Rectal smooth muscle tissue (tissue), 1 donor: ENCODE measurements around the gene MDM1.

Experiments
- H3K27ac ChIP-seq: one replicate; pipeline ENCODE4 v1.7.0; 2013; ENCODE audit warnings: low read depth, low read length, inconsistent platforms
- H3K27me3 ChIP-seq: one replicate; pipeline ENCODE4 v1.7.0; 2013; ENCODE audit warnings: low read length; ENCODE audit not compliant: control insufficient read depth, insufficient read depth
- H3K36me3 ChIP-seq: one replicate; pipeline ENCODE4 v1.7.0; 2013; ENCODE audit warnings: low read length; ENCODE audit not compliant: control insufficient read depth, insufficient read depth
- H3K4me1 ChIP-seq: one replicate; pipeline ENCODE4 v1.7.0; 2013; ENCODE audit warnings: low read length; ENCODE audit not compliant: control insufficient read depth, insufficient read depth
- H3K4me3 ChIP-seq: one replicate; pipeline ENCODE4 v1.7.0; 2013; ENCODE audit warnings: low read length
- H3K9ac ChIP-seq: one replicate; pipeline ENCODE4 v1.7.0; 2013; ENCODE audit warnings: low read length

The MDM1 gene

GRCh38 chr12:68253504-68253903, 78.7 kb downstream of the MDM1 start, which contains the start of gene IL22:
Gene IL22 (minus strand): TSS chr12:68253604. CDS start chr12:68253448, 156 bp downstream.
- Histone ChIP-seq H3K9ac (no peak within 1 kb of the TSS), H3K27ac (no peak within 1 kb of the TSS), H3K36me3 (no peaks in the 10 kb centered on the region), H3K27me3 (no peaks in the 10 kb centered on the region), H3K4me1 (no peaks in the 10 kb centered on the region), H3K4me3 (no peak within 1 kb of the TSS)

- H3K4me3 ChIP-seq, result no peak overlapping the region
- H3K4me1 ChIP-seq, result peaks cover 1% of the 10 kb centered on the region
- H3K9ac ChIP-seq, result no peak overlapping the region
- H3K36me3 ChIP-seq, result no peaks in the 10 kb centered on the region
- no peaks in the 10 kb centered on the region for H3K27me3 ChIP-seq
- no peak overlapping the region for H3K27ac ChIP-seq
Observed at GRCh38 chr12:68252077-68252476, 80.1 kb downstream of the MDM1 start.

GRCh38 chr12:68250454-68250853, 81.7 kb downstream of the MDM1 start:
- no peak overlapping the region for H3K27ac ChIP-seq
- H3K4me3 ChIP-seq, result no peak overlapping the region
- H3K4me1 ChIP-seq, result peaks cover 15% of the 10 kb centered on the region
- no peak overlapping the region for H3K9ac ChIP-seq
- H3K36me3 ChIP-seq, result no peaks in the 10 kb centered on the region
- H3K27me3 ChIP-seq, result no peaks in the 10 kb centered on the region

GRCh38 chr12:68247785-68248184, 84.4 kb downstream of the MDM1 start:
- no peaks in the 10 kb centered on the region for H3K36me3 ChIP-seq
- no peak overlapping the region for H3K4me3 ChIP-seq
- H3K27ac ChIP-seq, result no peak overlapping the region
- H3K4me1 ChIP-seq, result peaks cover 17% of the 10 kb centered on the region
- H3K9ac ChIP-seq, result no peak overlapping the region
- H3K27me3 ChIP-seq, result no peaks in the 10 kb centered on the region

DNA sequence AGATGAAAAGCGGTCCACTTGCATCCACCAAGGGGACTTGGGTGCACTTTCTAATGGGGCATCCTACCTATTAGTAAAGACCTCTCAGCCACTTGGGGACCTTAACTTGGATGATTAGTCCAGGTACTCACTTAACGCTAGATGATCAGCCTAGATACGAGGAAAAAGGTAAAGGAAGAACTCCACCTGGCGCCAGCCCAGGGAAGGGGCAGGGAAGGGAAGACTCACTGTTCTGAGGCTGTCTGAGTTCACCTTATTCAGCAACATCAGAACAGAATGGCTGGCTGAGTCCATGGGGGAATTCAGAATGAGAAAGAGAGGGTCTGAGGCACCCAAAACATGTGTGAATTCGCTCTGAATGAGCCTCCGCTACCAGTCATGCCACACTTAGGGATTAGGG, 85.8 kb downstream of the MDM1 start:
- Histone ChIP-seq H3K36me3 (no peaks in the 10 kb centered on the region), H3K4me1 (peaks cover 17% of the 10 kb centered on the region), H3K27ac (peak overlapping the region; percentile 87), H3K9ac (no peak overlapping the region), H3K4me3 (peak overlapping the region; percentile 6), H3K27me3 (no peaks in the 10 kb centered on the region)

DNA sequence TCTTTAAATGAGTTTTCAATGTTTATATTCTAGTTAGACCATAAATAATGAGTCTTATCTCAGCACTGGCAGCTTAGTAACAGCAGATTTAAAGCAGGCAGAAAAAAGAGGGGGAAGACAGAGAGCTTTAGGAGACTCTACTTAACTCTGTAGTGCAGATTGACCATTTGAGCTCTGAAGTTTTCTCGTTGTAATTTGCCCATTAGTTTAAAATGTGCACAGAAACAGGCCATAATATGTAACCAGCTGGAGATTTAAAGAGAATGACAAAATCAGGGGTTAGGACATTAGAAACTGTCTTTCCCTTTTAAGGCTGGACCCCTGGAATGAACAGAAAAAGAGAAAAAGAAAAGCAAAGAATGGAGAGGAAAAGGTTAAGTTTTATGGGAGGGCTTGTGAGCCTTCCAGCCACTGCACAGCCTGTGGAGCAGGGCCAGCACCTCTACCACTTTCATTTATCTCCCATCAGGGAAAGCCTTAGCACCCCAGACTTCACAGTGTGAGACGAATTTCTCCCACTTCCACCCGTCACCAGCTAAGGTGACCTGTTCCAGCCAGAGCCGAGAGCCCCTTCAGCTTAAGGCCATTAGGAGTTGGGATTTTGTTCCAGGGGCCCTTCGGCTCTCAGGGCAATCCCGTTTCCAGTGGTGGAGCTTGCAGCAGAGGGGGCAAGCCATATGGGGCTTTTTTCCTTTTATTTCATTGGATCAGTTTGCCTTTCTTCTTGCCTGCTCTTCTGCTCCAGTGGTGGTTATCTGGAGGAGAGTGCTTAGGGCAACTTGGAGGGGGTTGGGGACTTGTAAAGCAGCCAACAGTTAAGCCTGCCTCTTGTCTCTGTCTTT, 86.8 kb downstream of the MDM1 start:
- H3K27me3 ChIP-seq, result no peaks in the 10 kb centered on the region
- H3K27ac ChIP-seq, result peak overlapping the region; percentile 87
- peaks cover 23% of the 10 kb centered on the region for H3K4me1 ChIP-seq
- peak overlapping the region; percentile 61 for H3K4me3 ChIP-seq
- H3K36me3 ChIP-seq, result no peaks in the 10 kb centered on the region
- peak overlapping the region; percentile 43 for H3K9ac ChIP-seq
